HFFc6 (cell line): ENCODE data around the gene RPS6KB2. TPM values are rescaled to one million over a fixed set of nuclear protein-coding genes. Genes with fewer than 3 reads are reported as not detected.
A peak's percentile ranks its signal among the peaks of the same experiment; 100 is the strongest.

Experiments used
- DNase-seq: peaks from one replicate; pipeline ENCODE4 v3.0.0-alpha.2; 2018
- H3K27ac Mint-ChIP-seq: 2 replicates; pipeline ENCODE4 v1.8.0; 2020; ENCODE audit warnings: mild to moderate bottlenecking, mixed read lengths
- H3K27me3 Mint-ChIP-seq: 2 replicates; pipeline ENCODE4 v1.8.0; 2021; ENCODE audit warnings: mild to moderate bottlenecking, moderate library complexity, mixed read lengths; ENCODE audit not compliant: insufficient read depth
- H3K36me3 Mint-ChIP-seq: 2 replicates; pipeline ENCODE4 v1.8.0; 2021; ENCODE audit warnings: low read depth, mixed read lengths
- H3K4me1 Mint-ChIP-seq: 2 replicates; pipeline ENCODE4 v1.8.0; 2020; ENCODE audit warnings: low read depth, mixed read lengths
- H3K4me3 Mint-ChIP-seq: 2 replicates; pipeline ENCODE4 v1.8.0; 2020; ENCODE audit warnings: mild to moderate bottlenecking, moderate library complexity, mixed read lengths
- H3K9me3 Mint-ChIP-seq: 2 replicates; pipeline ENCODE4 v1.8.0; 2020; ENCODE audit warnings: mild to moderate bottlenecking, mixed read lengths
- total RNA-seq, 6 experiments: library from RNA; stranded (reverse); fragmentation: NEBNext Ultra II Directional; extraction: Animal tissue kit (Norgen Biotek cat#: 25700); gene quantifications; 2 replicates in 1 of 6; 3 replicates in 5 of 6; pipeline ENCODE4 v1.2.3, GENCODE V29; 2021
- TF ChIP-seq, protein P1 (sequence below): fragments of 200-600 bp; sonication (generic); IDR thresholded peaks from 2 replicates; pipeline ENCODE4 v1.5.0; 2021; ENCODE audit warnings: antibody characterized with exemption, mild to moderate bottlenecking

The RPS6KB2 gene
- total RNA-seq, 6 experiments from 2014 or later, result 51.5 to 58.4 (median 55.8) TPM

DNA sequence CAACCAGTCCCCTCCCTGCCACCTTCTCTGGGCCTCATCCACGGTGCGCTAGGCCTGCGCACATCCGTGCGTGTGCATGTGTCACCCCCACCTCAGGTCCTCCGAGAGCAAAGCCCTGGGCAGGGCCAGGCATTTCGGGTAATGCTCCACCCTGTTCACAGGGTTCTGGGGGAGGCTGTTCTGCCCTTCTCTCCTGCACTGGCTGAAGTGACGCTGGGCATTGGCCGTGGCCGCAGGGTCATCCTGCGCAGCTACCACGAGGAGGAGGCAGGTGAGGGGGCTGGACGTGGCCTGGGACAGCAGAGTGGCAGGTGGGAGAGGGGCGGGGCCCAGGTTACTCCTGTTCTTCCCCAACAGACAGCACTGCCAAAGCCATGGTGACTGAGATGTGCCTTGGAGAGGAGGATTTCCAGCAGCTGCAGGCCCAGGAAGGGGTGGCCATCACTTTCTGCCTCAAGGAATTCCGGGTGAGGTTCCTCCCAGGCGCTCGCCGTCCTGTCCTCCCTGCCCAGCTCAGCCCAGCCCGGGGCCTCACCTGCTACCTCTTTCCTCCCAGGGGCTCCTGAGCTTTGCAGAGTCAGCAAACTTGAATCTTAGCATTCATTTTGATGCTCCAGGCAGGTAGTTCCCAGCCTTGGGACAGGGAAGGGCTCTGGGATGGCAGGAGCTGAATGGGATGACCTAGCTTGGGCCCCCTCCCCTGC, 32.6 kb upstream of the RPS6KB2 start:
- H3K36me3 Mint-ChIP-seq, result peaks cover 6% of the 10 kb centered on the region; the same call in 1 of the 2 replicates
- H3K9me3 Mint-ChIP-seq, result no peaks in the 10 kb centered on the region

DNA sequence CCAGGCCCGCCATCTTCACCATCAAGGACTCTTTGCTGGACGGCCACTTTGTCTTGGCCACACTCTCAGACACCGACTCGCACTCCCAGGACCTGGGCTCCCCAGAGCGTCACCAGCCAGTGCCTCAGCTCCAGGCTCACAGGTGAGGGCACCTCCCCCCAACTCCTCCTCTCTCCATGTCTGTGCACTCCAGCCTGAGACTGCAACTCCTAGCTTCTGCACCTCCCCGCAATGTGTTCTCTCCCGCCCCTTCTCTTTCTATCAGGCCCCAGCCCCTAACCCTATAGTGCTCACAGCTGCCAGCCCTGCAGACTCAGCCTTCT, 32.1 kb upstream of the RPS6KB2 start:
- peaks cover 16% of the 10 kb centered on the region for H3K4me1 Mint-ChIP-seq
- H3K9me3 Mint-ChIP-seq, result no peaks in the 10 kb centered on the region
- peaks cover 7% of the 10 kb centered on the region; the same call in 1 of the 2 replicates for H3K36me3 Mint-ChIP-seq
- DNase-seq, result no peak
- H3K27me3 Mint-ChIP-seq, result no peaks in the 10 kb centered on the region; the same call in 1 of the 2 replicates
- TF ChIP-seq, protein P1, sequence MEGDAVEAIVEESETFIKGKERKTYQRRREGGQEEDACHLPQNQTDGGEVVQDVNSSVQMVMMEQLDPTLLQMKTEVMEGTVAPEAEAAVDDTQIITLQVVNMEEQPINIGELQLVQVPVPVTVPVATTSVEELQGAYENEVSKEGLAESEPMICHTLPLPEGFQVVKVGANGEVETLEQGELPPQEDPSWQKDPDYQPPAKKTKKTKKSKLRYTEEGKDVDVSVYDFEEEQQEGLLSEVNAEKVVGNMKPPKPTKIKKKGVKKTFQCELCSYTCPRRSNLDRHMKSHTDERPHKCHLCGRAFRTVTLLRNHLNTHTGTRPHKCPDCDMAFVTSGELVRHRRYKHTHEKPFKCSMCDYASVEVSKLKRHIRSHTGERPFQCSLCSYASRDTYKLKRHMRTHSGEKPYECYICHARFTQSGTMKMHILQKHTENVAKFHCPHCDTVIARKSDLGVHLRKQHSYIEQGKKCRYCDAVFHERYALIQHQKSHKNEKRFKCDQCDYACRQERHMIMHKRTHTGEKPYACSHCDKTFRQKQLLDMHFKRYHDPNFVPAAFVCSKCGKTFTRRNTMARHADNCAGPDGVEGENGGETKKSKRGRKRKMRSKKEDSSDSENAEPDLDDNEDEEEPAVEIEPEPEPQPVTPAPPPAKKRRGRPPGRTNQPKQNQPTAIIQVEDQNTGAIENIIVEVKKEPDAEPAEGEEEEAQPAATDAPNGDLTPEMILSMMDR, result no peak
- H3K4me3 Mint-ChIP-seq, result no peak overlapping the region
- peak overlapping the region; percentile 29; the same call in 1 of the 2 replicates for H3K27ac Mint-ChIP-seq

More for the DNA sequence above, 32.6 kb upstream of the RPS6KB2 start:
- TF ChIP-seq, protein P1, result no peak
- H3K27me3 Mint-ChIP-seq, result no peaks in the 10 kb centered on the region; the same call in 1 of the 2 replicates
- peak overlapping the region; percentile 29; the same call in 1 of the 2 replicates for H3K27ac Mint-ChIP-seq
- DNase-seq, result no peak
- H3K4me3 Mint-ChIP-seq, result no peak overlapping the region
- peaks cover 20% of the 10 kb centered on the region for H3K4me1 Mint-ChIP-seq

DNA sequence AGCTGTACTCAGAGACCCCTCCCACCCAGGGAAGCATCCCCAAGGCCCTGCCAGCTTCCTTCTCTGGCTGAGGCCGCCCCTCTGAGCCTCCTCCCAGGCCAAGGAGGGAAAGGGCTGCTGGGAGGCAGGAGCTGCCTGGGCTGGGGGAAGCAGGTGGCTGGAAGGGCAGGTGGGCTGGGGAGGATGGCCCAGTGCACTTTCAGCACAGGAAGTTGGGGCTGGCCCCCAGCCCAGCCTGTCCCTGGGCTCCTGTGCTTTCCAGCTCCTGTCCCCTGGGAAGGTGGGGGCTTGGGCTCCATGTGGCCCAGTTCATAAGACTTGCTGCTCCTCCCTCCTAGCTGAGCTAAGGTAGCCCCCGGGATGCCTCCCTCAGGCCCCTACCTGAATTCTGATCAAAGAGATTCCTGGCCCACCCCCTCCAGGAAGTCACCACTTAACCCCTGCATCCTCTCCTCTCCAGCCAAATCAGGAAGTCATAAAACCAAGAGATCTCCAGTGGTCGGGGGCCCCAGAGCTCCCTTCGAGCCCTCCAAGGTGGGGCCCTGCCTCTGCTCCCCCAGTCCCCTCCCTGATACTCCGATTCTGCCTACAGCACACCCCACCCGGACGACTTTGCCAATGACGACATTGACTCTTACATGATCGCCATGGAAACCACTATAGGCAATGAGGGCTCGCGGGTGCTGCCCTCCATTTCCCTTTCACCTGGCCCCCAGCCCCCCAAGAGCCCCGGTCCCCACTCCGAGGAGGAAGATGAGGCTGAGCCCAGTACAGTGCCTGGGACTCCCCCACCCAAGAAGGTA, 31.5 kb upstream of the RPS6KB2 start:
- no peaks in the 10 kb centered on the region for H3K9me3 Mint-ChIP-seq
- no peak for DNase-seq
- TF ChIP-seq, protein P1, result no peak
- peaks cover 15% of the 10 kb centered on the region for H3K4me1 Mint-ChIP-seq
- peaks cover 7% of the 10 kb centered on the region; the same call in 1 of the 2 replicates for H3K36me3 Mint-ChIP-seq
- peak overlapping the region; percentile 38; the same call in 1 of the 2 replicates for H3K27ac Mint-ChIP-seq
- no peaks in the 10 kb centered on the region; the same call in 1 of the 2 replicates for H3K27me3 Mint-ChIP-seq
- no peak overlapping the region for H3K4me3 Mint-ChIP-seq

DNA sequence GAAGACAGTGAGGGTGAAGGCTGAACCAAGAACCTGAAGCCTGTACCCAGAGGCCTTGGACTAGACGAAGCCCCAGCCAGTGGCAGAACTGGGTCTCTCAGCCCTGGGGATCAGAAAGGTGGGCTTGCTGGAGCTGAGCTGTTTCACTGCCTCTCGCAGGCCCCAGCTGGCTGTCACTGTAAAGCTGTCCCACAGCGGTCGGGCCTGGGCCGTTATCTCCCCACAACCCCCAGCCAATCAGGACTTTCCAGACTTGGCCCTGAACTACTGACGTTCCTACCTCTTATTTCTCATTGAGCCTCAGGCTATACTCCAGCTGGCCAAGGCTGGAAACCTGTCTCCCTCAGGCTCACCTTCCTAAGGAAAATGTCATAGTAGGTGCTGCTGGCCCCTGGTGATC, 30.8 kb upstream of the RPS6KB2 start:
- Mint-ChIP-seq H3K4me3 (no peak overlapping the region), H3K27ac (no peak overlapping the region), H3K9me3 (no peaks in the 10 kb centered on the region), H3K36me3 (peaks cover 7% of the 10 kb centered on the region; the same call in 1 of the 2 replicates), H3K27me3 (no peaks in the 10 kb centered on the region; the same call in 1 of the 2 replicates), H3K4me1 (peaks cover 13% of the 10 kb centered on the region)
- DNase-seq, result no peak
- TF ChIP-seq, protein P1, result no peak

DNA sequence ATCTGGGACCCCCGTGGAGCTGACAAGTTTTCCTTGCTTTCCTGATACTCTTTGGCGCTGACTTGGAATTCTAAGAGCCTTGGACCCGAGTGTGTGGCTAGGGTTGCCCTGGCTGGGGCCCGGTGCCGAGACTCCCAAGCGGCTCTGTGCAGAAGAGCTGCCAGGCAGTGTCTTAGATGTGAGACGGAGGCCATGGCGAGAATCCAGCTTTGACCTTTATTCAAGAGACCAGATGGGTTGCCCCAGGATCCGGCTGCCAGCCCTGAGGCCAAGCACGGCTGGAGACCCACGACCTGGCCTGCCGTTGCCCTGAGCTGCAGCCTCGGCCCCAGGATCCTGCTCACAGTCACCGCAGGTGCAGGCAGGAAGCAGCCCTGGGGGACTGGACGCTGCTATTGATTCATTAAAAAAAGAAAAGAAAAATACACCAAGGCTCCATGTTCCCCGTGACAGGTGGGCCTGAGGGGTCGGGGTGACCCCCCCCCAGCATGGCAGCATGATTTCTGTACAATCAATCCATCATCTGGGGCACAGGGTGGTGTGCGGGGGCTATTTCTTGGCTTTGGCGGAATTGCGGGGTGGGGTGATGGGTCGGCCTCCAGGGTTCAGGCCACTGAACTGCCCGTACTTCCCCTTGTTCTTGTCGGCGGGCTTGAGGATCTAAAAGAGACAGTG, 30.2 kb upstream of the RPS6KB2 start:
- H3K27me3 Mint-ChIP-seq, result no peaks in the 10 kb centered on the region; the same call in 1 of the 2 replicates
- no peaks in the 10 kb centered on the region for H3K9me3 Mint-ChIP-seq
- H3K36me3 Mint-ChIP-seq, result peaks cover 7% of the 10 kb centered on the region; the same call in 1 of the 2 replicates
- H3K4me3 Mint-ChIP-seq, result no peak overlapping the region
- TF ChIP-seq, protein P1, result no peak
- peaks cover 9% of the 10 kb centered on the region for H3K4me1 Mint-ChIP-seq
- no peak for DNase-seq
- H3K27ac Mint-ChIP-seq, result no peak overlapping the region
